Activated CD4-positive, CD25-positive, alpha-beta regulatory T cell treated with anti-CD3 and anti-CD28 coated beads, Interleukin-2, amount 50 U/mL, for 72 hours (primary cell): ENCODE data around the gene ELF3.
"Not testable (repeated sequence)": the region's sequence is repeated elsewhere in the genome, so short reads cannot be mapped to it uniquely, and the experiment has no call there.

Experiments
- DNase-seq: peaks from one replicate; pipeline ENCODE4 v3.0.0; 2021

Gene ELF3

GRCh38 chr1:202036595-202037387, 26.4 kb downstream of the ELF3 start:
- DNase-seq, result no peak

GRCh38 chr1:202037706-202038296, 27.4 kb downstream of the ELF3 start:
- DNase-seq, result no peak

DNA sequence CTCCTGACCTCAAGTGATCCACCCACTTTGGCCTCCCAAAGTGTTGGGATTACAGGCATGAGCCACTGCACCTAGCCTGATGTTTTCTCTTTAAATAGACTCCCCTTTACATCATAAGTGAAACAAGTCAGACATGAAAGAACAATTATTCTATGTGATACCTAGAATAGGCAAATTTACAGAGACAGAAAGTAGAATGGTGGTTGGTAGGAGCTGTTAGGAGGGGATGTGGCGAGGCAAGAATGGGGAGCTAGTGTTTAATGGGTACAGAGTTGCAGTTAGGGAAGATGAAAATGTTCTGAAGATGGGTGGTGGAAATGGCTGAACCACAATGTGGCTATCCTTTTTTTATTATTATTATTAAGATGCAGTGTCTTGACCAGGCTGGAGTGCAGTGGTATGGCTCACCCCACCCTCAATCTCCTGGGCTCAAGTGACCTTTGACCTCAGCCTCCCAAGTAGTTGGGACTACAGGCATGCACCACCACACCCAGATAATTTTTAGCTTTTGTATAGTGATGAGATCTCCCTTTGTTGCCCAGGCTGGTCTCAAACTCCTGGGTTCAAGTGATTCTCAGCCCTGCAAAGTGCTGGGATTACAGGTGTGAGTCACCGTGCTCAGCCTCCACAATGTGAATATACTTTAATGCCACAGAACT, 28.4 kb downstream of the ELF3 start:
- DNase-seq, result no peak

DNA sequence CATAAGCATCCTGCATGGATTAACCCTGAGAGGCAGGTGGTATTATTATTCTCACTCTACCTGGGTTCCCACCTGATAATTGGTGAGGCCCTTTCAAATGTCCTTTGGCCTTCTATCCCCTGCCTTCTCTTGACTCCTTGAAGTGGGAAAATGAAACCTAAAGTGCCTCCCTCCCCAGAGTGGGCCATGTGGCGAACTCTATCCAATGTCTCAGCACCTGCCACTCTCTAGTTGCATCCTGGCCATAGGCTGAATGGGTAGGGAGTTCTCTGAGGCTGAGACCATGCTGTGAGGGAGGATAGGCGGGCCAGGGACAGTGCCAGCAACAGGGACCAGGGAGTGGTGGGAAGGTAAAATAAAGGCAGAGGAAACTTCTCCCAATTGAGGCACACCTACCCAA, 35.3 kb downstream of the ELF3 start:
- DNase-seq, result no peak

DNA sequence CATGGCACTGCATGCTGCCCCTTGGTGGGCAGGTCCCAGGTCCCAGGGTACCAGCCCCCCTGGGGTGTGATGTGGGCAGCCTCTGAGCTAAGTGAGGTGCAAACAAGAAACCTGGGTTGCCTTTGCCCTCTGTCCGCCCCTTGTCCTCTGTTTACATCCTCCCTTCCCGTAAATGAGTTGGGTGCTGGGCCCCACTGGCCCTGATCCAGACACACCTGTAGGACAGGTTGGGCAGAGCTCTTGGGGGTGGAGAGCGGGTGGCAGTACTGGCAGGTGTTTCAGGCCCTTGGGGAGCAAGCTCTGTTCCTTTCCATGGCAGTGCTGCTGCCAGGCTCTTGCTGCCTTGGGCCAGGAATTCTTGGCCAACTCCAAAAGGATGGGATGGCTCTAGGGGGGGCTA, 35.8 kb downstream of the ELF3 start:
- DNase-seq, result no peak

GRCh38 chr1:202046748-202047708, 36.6 kb downstream of the ELF3 start:
- DNase-seq, result no peak

GRCh38 chr1:202047977-202048376, 37.6 kb downstream of the ELF3 start:
- no peak for DNase-seq

DNA sequence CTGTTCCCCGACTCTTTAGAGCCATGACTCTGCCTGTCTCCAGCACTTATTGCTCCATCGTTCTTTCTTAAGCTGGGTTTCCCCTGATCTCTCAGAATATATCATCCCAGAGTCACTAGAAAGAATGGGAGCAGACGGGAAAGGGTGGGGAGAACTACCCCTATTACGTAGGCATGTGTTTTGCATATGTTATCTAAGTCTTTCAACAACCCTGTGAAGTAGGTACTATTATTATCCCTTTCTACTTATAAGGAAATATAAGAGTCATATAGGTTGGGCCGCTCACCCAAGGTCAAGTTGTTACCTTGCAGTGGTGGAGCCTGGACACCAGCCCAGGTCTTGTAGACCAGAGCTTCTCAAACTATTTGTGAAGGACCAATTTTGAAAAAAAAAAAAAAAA, 38.7 kb downstream of the ELF3 start:
- no peak for DNase-seq

DNA sequence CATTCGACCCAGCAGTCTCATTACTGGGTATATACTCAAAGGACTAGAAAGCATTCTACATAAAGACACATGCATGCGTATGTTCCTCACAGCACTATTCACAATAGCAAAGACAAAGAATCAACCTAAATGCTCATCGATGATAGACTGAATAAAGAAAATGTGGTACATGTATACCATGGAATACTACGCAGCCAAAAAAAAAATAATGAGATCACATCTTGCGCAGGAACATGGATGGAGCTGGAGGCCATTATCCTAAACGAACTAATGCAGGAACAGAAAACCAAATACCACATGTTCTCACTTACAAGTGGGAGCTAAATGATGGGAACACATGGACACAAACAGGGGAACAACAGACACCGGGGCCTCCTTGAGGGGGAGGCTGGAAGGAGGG, 43.7 kb downstream of the ELF3 start:
- no peak for DNase-seq

- DNase-seq, result not testable (repeated sequence)
Measured at GRCh38 chr1:202054673-202055072, 44.3 kb downstream of the ELF3 start.

- no peak for DNase-seq
Measured at GRCh38 chr1:202056644-202057334, 46.4 kb downstream of the ELF3 start.

DNA sequence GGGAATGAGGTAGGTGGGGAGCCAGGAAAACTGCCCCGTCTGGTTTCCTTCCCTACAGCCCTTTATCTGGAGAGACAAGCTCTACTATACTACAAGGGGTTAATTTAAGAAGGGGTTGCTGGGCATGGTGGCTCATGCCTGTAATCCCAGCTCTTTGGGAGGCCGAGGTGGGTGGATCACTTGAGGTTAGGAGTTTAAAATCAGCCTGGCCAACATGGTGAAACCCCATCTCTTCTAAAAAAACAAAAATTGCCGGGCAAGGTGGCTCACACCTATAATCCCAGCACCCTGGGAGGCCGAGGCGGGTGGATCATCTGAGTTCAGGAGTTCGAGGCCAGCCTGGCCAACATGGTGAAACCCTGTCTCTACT, 46.9 kb downstream of the ELF3 start:
- DNase-seq, result not testable (repeated sequence)

- no peak for DNase-seq
Measured at GRCh38 chr1:202058001-202058908, 47.9 kb downstream of the ELF3 start.

DNA sequence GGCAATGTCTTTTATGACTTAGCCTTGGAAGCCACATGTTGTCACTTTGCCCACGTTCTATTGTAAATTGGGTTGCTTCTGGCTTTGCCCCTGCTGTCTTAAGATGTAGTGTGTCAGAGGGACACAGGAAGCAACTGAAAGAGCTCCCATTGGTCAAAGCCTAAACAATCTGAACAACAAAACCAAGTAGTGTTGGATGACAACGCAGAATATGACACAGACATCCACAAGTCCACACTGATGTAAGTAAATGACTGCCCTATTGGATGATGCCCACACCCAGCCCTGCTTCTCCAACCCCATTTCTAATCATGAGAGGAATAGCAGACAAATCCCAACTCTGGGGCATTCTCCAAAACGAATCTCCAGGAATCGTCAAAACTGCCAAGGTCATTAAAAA, 50.7 kb downstream of the ELF3 start:
- DNase-seq, result no peak

DNA sequence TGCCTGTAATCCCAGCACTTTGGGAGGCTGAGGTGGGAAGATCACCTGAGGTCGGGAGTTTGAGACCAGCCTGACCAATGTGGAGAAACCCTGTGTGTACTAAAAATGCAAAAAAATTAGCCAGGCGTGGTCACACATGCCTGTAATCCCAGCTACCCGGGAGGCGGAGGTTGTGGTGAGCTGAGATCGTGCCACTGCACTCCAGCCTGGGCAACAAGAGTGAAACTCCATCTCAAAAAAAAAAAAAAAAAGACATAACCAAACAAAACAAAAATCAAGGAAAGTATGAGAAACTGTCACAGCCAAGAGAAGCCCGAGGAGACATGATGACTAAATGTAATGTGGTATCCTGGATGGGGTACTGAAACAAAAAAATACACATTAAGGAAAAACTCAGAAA, 51.4 kb downstream of the ELF3 start:
- not testable (repeated sequence) for DNase-seq

DNA sequence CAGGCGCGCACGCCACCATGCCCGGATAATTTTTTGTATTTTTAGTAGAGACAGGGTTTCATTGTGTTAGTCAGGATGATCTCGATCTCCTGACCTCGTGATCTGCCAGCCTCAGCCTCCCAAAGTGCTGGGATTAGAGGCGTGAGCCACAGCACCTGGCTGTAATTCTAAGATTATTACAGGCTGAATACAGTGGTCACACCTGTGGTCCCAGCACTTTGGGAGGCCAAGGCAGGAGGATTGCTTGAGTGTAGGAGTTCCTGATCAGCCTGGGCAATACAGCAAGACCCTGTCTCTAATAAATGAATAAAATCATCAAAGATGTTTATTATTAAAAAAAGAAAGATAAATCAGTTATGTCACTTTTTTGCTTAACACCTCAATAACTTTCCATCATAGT, 52.2 kb downstream of the ELF3 start:
- DNase-seq, result not testable (repeated sequence)

DNA sequence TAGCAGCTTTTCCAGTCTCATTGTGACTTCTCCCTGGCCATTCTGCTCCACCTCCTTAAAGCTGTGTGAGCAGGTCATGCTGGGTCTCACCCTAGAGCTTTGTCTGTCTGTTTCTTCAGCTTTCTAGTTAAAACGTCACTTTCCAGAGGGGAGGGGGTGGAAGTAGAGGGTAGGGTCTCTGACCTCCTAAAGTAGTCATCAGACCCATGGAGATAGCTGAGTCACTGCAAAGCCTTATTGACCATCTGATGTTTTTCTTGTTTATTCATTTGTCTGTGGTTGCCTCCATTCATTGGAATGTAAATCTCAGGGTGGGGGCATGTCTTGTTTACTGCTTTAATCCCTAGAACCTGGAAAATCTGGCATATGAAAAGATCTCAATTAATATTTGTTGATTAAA, 52.7 kb downstream of the ELF3 start:
- no peak for DNase-seq

GRCh38 chr1:202064889-202065312, 54.5 kb downstream of the ELF3 start:
- DNase-seq, result not testable (repeated sequence)
